HG02938 (cell line): ENCODE measurements around the gene PRTG.

Experiments used
- ATAC-seq: cut with Tn5 transposase; IDR thresholded peaks from one replicate; pipeline ENCODE4 v1.9.1; 2021; ENCODE audit warnings: mild to moderate bottlenecking, moderate library complexity; ENCODE audit not compliant: unreplicated experiment

Gene PRTG

DNA sequence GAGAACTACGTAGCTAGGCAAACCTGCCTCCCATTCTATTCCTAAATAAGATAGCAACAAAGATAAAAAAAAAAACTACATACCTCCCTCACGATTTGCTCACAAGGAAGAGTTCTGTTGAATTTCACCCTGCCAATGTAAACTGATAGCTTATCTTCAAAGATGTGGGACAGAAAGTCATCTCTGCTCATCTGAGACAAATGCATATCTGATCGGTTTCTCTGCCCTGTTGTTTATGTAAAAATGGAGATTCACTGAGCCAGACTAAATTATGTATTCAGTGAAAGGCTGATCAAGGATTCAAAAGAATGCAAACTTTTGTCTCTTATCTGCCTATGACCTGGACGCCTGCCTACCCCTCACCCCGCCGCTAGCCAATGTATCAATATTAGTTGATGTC, 166.0 kb downstream of the PRTG start:
- no peak for ATAC-seq

DNA sequence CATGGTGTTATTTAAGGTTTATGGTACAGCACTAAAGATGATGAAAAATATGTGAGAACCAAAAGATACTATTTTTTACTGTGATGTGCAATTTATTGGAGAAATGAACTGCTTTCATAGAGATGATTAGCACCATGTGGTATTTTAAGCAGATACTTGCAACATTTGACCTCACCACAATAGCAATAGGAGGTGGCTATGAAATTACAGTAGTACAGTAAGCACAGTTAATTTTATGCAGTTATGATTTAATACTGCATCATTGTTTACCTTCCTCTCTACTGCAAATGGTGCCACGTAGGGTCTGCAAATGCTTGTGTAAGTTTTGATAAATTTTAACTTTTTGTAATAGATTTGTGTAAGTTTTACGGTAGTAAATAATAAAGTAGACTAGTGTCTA, 168.9 kb downstream of the PRTG start:
- ATAC-seq: no peak

DNA sequence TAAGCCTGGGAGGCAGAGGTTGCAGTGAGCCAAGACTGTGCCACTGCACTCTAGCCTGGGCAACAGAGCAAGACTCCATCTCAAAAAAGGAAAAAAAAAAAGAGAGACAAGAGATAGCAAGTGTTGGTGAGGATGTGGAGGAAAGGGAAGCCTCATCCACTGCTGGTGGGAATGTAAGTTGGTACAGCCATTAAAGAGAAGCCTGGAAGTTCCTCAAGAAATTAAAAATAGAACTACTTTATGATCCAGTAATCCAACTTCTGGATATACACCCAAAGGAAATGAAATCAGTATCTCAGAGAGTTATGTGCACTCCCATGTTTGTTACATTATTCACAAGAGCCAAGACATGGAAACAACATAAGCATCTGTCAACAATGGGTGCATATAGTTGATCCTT, 169.7 kb downstream of the PRTG start:
- no peak for ATAC-seq

DNA sequence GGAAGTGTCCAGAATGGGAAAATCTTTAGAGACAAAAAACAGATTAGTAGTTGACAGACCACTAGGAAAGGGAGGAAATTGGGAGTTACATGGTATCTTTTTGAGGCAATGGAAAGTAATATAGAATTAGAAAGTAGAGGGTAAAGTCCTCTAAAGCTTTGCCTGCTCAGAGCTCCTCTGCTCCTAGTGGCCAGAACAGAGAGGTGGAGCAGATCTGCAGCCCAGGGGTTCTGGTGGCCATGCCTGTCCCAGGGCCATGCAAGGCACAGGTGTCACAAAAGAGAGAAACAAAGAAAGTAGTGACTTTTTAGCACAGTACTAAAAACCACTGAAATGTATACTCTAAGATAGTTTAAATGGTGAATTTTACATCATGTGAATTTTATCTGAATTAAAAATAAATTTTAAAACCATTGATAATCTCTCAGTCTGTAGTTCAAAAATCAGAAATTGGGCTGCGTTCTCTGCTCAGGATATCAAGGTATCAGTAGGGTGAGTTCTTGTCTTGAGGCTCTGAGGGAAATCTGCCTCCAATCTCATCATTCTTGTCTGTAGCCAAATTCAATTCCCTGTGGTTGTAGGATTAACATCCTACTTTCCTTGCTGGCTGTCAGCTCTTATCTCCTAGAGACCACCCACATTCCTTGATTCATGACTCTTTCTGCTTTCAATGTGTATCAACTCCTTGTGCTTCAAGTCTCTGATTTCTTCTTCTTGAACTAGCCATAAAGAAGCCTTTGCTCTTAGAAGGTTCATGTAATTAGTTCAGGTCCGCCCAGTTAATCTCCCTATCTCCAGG, 178.4 kb downstream of the PRTG start:
- no peak for ATAC-seq

DNA sequence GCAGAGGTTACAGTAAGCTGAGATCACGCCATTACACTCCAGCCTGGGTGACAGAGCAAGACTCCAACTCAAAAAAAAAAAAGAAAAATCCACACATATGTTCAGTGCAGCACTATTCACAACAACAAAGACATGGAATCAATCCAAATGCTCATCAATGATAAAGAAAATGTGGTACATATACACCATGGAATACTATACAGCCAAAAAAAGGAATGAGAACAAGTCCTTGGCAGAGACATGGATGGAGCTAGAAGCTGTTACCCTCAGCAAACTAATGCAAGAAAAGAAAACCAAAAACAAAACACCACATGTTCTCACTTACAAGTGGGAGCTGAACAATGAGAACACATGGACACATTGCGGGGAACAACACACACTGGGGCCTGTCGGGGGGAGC, 180.4 kb downstream of the PRTG start:
- no peak for ATAC-seq
